Activated CD4-positive, alpha-beta T cell treated with anti-CD3 and anti-CD28 coated beads, Interleukin-2, amount 50 U/mL, for 4 hours (primary cell): Measurements from ENCODE around the gene TNFAIP2.
"Not testable (repeated sequence)": the region's sequence is repeated elsewhere in the genome, so short reads cannot be mapped to it uniquely, and the experiment has no call there.

Experiments
- DNase-seq, 2 experiments: peaks; one replicate each; pipeline ENCODE4 v3.0.0-alpha.2; 2020

TNFAIP2 gene

GRCh38 chr14:103136388-103137271 is 13.4 kb downstream of the TNFAIP2 start:
- DNase-seq: no peak

DNA sequence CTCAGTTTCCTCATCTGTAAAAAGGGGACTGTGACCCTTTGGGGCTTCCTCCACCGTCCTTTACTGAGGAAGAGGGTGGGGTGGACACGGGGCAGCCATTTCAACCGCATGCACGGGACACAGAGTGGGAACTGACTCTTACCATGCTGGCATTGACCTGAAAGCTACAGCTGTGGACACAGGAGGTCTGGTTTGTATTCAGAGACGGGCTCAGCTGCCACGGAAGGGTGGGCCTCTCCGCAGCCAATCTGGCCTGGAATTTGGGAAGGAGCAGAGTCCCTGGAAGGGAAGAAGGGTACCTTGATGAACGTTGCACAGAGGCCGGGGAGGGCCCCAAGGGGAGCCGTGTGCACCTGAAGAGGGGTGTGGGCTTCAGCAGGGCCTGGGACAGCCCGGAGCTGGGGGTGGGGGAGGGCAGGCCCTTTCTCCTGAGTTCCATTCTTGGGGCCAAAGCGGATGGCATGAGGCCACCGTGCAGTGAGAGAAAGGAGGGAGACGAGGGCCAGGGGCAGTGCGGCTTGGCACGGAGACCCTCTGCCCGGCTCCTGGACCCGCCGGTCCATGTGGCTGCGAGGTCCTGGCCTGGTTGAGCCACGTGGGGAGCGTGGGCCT is 14.5 kb downstream of the TNFAIP2 start:
- DNase-seq: no peak

DNA sequence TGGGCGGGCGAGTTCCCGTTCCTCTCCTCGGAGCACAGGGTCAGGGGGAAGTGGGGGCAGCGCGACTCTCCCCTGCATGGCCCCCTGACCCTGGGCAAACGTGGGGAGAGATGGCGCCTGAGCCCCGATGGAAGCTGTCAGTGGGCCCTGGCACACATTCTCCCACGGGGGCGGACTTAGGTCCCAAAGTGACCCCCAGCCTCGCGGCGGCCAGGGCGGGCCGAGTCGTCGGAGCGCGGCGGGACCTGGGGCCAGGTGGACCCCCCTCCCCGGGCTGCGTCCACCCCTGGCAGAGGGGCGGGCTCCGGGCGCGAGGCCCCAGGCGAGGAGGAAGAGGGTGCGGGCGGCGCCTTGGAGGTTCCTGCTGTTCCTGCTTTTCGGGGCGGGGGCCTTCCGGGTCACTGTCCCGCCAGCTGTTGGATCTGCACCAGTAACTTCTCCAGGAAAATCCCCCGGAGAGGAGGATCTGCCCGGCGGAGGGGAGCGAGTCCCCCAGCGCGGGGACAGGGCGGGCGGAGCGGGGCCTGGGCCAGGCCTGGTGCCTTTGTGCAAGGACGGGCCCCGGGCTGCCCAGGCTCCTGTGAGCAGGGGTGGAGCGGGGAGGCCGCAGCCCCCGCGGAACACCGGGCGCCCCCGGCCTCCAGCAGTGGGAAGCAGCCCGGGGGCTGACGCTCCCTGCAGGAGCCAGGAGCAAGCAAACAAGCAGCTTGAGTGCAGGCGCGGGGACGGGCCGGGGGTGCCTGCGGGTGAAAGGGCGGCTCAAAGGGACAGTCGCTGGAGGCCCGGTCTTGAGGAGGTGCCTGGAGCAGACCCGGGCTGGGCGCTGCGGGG is 15.3 kb downstream of the TNFAIP2 start:
- DNase-seq: no peak

DNA sequence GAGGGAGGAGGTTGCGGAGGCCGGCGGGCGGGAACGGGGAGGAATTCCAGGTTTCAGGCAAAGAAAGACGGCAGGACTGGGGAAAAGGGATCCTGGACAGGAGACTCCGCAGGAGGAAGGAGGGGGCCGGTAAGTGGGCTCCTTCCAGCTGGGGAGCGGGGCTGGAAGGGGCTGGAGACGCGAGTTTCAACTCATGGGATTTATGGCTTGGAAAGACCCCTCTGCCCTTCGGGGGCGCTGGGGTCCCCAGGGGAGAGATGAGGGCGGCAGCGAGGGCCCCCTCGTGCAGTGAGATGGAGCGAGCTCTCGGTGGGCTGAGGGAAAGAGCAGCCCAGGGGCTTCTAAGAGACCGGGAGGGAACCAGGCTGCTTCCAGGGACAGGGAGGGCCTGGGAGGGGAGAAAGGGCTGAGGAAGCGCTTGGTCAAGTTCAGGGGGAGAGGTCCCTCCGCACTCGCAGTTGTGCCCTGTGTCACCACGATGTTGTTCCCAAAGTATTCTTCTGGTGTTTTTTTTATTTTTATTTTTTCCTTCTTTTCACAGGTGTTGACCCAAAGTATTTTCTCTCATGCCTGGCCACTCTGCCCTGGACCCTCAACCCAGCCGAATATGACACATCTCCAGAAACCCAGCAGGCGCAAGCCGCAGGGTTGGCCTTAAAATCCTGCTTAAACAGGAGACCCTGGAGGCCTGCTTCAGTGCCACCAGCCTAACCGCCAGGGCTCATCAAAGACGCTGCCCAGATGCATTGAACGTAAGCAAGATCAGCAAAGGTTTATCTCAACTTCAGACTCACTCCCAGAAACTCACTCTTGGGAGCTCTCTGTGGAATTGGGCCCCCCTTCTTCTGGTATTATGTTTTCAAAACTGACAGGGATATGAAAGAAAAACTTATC is 16.1 kb downstream of the TNFAIP2 start:
- DNase-seq: no peak

DNA sequence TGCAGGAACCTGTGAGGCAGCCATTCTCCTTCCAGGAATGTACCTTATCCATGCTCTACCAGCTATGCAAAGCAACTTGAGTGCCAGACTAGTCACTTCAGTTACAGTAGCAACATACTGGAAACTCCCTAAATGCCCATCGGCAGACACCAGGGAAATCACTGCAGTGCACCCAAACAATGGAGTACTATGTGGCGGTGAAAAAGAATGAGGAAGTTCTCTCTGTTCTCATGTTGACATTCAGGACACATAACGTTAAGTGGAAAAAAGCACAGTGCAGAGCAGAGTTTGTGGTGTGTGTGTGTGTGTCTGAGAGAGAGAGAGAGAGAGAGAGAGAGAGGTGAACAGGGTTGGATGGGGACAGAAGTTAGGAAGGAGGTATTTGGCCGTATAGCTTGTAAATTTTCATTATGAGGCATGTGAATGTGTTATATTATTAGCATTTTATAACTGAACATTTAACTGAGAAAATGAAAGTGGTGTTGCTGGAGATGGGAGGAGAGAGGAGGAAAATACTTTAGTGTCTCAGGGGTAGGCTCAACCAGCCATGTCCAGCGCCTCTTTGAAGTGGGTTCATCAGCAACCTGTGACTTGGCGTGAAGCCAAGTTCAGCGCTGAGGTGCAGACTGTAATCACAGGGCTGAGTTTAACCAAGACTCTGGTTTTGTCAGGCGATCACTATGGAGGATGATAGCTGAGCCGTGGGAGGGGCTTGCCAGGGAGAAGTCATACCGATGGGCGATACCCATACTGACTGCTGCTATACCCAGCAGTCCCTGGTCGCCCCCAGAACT is 17.3 kb downstream of the TNFAIP2 start:
- no peak for DNase-seq

- no peak for DNase-seq
These were observed 18.0 kb downstream of the TNFAIP2 start for GRCh38 chr14:103141117-103141796.

- DNase-seq: no peak
These were observed 18.8 kb downstream of the TNFAIP2 start for GRCh38 chr14:103142026-103142425.

GRCh38 chr14:103142721-103143302 is 19.6 kb downstream of the TNFAIP2 start:
- no peak for DNase-seq

- DNase-seq: no peak
These were observed 20.2 kb downstream of the TNFAIP2 start for GRCh38 chr14:103143506-103143905.

DNA sequence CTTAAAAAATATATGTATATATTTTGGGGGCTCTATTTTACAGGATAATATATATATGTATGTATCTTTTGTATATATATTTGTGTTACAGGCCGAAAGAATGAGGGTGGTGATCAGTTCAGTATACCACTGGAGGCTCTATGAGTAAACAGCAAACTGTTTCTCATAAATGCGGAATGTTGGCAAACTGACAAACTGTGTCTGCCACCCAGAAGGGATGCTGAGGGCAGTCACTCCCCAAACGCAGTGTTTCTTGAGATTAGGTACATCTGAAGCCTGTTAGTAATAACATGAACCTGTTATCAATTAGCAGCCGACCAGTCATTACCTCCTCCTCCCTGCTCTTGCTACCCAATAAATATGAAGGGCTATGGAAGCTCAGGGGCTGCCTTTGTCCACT is 20.8 kb downstream of the TNFAIP2 start:
- no peak for DNase-seq

DNA sequence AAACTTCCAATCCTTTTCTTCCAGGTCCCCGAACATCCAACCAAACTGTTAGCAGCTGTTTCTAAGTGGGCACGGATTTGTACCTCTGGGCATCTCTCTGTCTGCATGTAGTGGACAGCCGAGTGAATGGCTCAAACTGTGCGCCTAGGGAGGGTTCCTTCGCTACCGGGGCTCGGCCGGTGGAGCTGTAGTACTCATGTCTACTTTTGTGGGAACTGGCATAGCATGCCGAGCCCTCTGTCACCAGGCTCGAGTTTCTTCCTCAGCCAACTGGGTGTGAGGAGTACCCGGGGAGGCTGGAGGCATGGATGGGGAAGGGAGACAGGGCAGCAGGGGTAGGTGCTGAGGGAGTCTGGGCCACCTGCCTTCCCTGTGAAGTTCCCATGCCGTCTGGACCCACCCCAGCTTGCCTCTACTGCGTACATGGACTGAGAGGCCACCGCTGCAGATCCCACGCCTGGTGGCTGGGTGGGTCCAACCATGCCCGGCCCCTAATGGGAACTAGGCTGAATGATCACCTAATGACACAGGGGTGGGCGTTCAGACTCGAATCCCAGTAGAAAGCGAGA is 23.0 kb downstream of the TNFAIP2 start:
- DNase-seq: no peak

DNA sequence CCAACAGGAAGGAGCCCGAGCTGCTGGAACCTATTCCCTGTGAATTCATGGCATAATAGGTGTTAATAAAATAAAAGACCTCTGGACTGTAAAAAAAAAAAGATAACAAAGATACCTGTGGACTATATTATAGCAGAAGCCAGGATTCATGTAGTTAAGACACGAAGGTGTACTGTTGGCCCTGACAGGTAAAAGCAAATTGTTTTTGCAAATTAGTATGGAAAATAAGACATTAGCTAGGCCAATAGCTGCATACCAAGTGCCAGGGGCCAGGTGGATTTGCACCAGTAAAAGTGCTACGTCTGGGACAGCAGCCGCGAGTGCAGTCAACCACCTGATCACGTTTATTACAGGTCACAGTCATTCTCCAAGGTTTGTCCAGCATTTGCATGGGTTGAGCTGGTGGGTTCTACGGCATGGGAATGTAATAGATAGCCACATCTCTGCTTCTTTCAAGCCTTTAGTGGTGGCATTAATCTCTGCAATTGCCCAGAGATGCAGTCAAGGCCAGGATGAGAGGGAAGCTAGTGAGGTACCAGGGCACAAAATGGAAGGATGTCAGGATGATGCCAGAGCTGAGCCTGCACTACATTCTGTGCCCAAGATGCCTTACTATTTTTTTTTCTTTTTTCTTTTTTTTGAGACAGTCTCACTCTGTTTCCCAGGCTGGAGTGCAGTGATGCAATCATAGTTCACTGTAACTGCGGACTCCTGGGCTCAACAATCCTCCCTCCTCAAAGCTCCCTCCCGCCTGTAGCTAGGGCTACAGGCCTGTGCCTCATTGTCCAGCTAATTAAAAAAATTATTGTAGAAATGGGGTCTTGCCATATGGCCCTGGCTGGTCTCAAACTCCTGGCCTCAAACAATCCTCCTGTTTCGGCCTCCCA is 26.3 kb downstream of the TNFAIP2 start:
- DNase-seq: no peak

GRCh38 chr14:103151270-103151945 is 28.1 kb downstream of the TNFAIP2 start:
- DNase-seq: no peak

DNA sequence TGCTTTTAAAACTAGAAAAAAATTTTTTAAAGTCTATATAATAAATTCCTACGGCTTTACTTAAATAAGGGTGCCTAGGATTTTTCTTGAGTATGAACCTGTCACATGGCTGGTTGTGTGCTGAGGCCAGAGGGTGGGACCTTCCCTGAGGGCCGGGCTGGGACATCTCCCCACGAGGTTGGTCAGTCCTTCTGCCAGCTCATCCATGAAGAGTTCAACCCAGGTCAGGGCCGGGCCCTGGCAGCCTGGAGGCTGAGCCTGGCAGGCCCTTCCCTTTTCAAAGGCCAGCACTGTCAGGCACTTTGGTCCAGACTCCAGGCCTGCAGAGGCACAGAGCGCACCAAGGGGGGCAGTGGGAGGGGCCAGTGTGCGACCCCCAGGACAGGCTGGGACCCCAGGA is 31.7 kb downstream of the TNFAIP2 start:
- DNase-seq: no peak

DNA sequence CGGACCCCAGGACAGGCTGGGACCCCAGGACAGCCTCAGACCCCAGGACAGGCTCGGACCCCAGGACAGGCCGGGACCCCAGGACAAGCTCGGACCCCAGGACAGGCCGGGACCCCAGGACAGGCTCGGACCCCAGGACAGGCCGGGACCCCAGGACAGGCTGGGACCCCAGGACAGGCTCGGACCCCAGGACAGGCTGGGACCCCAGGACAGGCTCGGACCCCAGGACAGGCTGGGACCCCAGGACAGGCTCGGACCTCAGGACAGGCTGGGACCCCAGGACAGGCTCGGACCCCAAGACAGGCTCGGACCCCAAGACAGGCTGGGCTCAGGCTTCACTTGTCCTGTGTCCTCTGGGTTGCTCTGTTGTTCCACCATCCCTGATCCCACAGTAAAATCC is 32.2 kb downstream of the TNFAIP2 start:
- DNase-seq: not testable (repeated sequence)

DNA sequence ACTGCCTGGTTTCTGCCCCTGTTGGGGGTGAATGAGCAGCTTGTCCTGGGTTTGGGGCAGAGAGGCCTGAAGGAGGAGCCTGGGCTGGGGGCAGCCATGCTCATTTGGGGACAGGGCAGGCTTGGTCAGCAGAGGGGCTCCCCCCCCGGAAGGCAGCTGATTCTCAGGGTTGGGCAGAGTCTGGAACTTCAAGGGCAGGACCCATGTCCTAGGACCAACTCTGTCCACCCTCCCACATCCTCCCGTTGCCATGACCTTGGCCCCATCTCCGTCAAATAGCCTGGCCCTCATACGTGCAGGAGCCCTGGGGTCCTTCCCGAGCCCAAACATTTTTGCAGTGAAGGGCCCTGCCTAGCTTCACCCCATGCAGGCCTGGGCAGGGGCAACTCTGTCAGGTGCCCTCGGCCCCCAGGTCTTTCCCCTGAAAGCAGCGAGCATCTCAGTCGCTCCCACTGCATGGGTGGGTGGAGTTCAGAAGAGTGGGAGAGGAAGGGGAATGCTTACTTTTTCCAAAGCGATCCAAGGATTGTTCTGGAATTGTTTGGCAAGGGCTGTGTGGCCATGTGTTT is 32.6 kb downstream of the TNFAIP2 start:
- no peak for DNase-seq

GRCh38 chr14:103156651-103157378 is 33.6 kb downstream of the TNFAIP2 start:
- DNase-seq: no peak

DNA sequence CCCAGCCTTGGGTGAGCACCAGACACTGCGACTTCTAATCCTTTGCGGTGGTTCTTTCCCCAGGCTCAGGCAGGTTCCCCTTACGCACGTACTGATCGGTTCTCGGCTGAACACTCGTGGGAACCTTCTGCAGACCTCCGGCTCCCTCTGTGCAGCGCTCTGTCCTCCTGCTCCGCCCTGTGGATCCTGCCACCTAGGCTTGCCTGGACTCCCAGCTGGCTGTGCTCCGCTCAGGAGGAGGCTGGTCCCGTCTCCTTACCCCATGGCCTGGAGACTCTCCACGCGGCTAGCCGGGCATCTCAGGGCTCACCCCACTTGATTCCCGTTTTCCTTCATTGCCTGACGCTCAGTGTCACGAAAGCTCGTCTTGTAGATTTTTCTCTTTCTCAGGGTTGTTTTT is 34.7 kb downstream of the TNFAIP2 start:
- DNase-seq: no peak
